Measurements from ENCODE around the gene PROSER2. TPM values are rescaled to one million over a fixed set of nuclear protein-coding genes. Genes with fewer than 3 reads are reported as not detected.

PROSER2 gene
- total and polyA plus RNA-seq, 9 of the 15 experiments (the other 6 are each of a cell fraction or from before 2014, with no cell fraction given) = 0.62 to 14.8 (median 2.9) TPM

GRCh38 chr10:11824825-11825224 is 1.7 kb downstream of the PROSER2 start (continued):
- TF ChIP-seq ZNF639 (CRISPR knock-in tag; conservative IDR thresholded peaks at IDR 0.05 in 1 of 2, IDR thresholded peaks at IDR 0.05 in 1 of 2) = no peak
- no peak for TF ChIP-seq MCM7 (IDR thresholded peaks at IDR 0.05)
- TF ChIP-seq PREB (CRISPR knock-in tag; IDR thresholded peaks at IDR 0.05) = no peak
- no peak for TF ChIP-seq ZNF778 (CRISPR knock-in tag; IDR thresholded peaks at IDR 0.05)
- TF ChIP-seq NKRF (IDR thresholded peaks at IDR 0.05; ENCODE audit: borderline replicate concordance) = no peak
- no peak for TF ChIP-seq GABPB1 (CRISPR knock-in tag; IDR thresholded peaks at IDR 0.05)
- no peak for TF ChIP-seq FOXM1 (IDR thresholded peaks at IDR 0.05; ENCODE audit: low read depth)
- TF ChIP-seq FOXM1 (CRISPR knock-in tag; IDR thresholded peaks at IDR 0.05; ENCODE audit: low read depth) = no peak
- TF ChIP-seq BMI1 (IDR thresholded peaks at IDR 0.05; ENCODE audit: low read length) = no peak
- TF ChIP-seq C11orf30 (IDR thresholded peaks at IDR 0.05; ENCODE audit: low read depth) = no peak
- no peak for TF ChIP-seq PKNOX1 (IDR thresholded peaks at IDR 0.05)
- TF ChIP-seq AFF1 (IDR thresholded peaks at IDR 0.05; ENCODE audit: low read depth in 1 of 2, partially characterized antibody in 2 of 2) = no peak
- no peak for TF ChIP-seq TAF1 (IDR thresholded peaks at IDR 0.05; ENCODE audit: control insufficient read depth, extremely low read depth, insufficient read depth, low read length, severe bottlenecking)
- TF ChIP-seq E2F8 (IDR thresholded peaks at IDR 0.05; ENCODE audit: low read depth, partially characterized antibody) = no peak
- no peak for TF ChIP-seq ZFP1 (CRISPR knock-in tag; IDR thresholded peaks at IDR 0.05)
